ENCODE data around the gene TTBK1. TPM values are rescaled to one million over a fixed set of nuclear protein-coding genes. Genes with fewer than 3 reads are reported as not detected.

Gene TTBK1
- total RNA-seq, 4 donors from 2014 or later: 0.06 to 0.14 TPM; not detected in 2

GRCh38 chr6:43282636-43283513, 39.6 kb downstream of the TTBK1 start:
- intact Hi-C loops (cut with DNase I; ENCODE audit: low total_unique reads): no loop called here
- H3K27ac ChIP-seq: no peak overlapping the region
- H3K9me3 ChIP-seq: no peaks in the 10 kb centered on the region
- TF ChIP-seq, protein P1, sequence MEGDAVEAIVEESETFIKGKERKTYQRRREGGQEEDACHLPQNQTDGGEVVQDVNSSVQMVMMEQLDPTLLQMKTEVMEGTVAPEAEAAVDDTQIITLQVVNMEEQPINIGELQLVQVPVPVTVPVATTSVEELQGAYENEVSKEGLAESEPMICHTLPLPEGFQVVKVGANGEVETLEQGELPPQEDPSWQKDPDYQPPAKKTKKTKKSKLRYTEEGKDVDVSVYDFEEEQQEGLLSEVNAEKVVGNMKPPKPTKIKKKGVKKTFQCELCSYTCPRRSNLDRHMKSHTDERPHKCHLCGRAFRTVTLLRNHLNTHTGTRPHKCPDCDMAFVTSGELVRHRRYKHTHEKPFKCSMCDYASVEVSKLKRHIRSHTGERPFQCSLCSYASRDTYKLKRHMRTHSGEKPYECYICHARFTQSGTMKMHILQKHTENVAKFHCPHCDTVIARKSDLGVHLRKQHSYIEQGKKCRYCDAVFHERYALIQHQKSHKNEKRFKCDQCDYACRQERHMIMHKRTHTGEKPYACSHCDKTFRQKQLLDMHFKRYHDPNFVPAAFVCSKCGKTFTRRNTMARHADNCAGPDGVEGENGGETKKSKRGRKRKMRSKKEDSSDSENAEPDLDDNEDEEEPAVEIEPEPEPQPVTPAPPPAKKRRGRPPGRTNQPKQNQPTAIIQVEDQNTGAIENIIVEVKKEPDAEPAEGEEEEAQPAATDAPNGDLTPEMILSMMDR (IDR thresholded peaks at IDR 0.05): no peak
- TF ChIP-seq POLR2A (IDR thresholded peaks at IDR 0.05): no peak
- no peaks in the 10 kb centered on the region for H3K4me1 ChIP-seq
- no peak overlapping the region for H3K4me3 ChIP-seq
- DNase-seq: no peak
- H3K27me3 ChIP-seq: no peaks in the 10 kb centered on the region
- no peaks in the 10 kb centered on the region for H3K36me3 ChIP-seq

DNA sequence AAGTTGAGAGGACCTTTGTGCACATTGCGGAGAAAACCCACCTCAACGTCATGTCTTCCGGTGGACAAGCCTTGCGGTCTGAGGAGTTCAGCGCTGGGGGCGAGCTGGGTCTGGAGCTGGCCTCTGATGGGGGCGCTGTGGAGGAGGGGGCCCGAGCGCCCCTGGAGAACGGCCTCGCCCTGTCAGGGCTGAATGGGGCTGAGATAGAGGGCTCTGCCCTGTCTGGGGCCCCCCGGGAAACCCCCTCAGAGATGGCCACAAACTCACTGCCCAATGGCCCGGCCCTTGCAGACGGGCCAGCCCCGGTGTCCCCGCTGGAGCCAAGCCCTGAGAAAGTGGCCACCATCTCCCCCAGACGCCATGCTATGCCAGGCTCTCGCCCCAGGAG, 40.2 kb downstream of the TTBK1 start:
- Histone ChIP-seq H3K36me3 (no peaks in the 10 kb centered on the region), H3K9me3 (no peaks in the 10 kb centered on the region), H3K27ac (no peak overlapping the region), H3K4me3 (no peak overlapping the region), H3K27me3 (no peaks in the 10 kb centered on the region), H3K4me1 (no peaks in the 10 kb centered on the region)
- intact Hi-C loops (cut with DNase I; ENCODE audit: low total_unique reads): no loop called here
- no peak for TF ChIP-seq POLR2A (IDR thresholded peaks at IDR 0.05)
- TF ChIP-seq, protein P1 (IDR thresholded peaks at IDR 0.05): no peak
- no peak for DNase-seq

- no peaks in the 10 kb centered on the region for H3K27me3 ChIP-seq
- H3K9me3 ChIP-seq: no peaks in the 10 kb centered on the region
- TF ChIP-seq, protein P1 (IDR thresholded peaks at IDR 0.05): no peak
- TF ChIP-seq POLR2A (IDR thresholded peaks at IDR 0.05): no peak
- DNase-seq: no peak
- intact Hi-C loops (cut with DNase I; ENCODE audit: low total_unique reads): no loop called here
- H3K4me1 ChIP-seq: no peaks in the 10 kb centered on the region
- H3K27ac ChIP-seq: no peak overlapping the region
- no peaks in the 10 kb centered on the region for H3K36me3 ChIP-seq
- H3K4me3 ChIP-seq: no peak overlapping the region
Measured at GRCh38 chr6:43283905-43284304, 40.6 kb downstream of the TTBK1 start.

- Histone ChIP-seq H3K27me3 (no peaks in the 10 kb centered on the region), H3K4me1 (no peaks in the 10 kb centered on the region), H3K9me3 (no peaks in the 10 kb centered on the region), H3K27ac (no peak overlapping the region), H3K4me3 (no peak overlapping the region), H3K36me3 (no peaks in the 10 kb centered on the region)
- no peak for TF ChIP-seq POLR2A (IDR thresholded peaks at IDR 0.05)
- TF ChIP-seq, protein P1 (IDR thresholded peaks at IDR 0.05): no peak
- DNase-seq: no peak
- intact Hi-C loops (cut with DNase I; ENCODE audit: low total_unique reads): no loop called here
Measured at GRCh38 chr6:43284991-43285781, 41.9 kb downstream of the TTBK1 start.

DNA sequence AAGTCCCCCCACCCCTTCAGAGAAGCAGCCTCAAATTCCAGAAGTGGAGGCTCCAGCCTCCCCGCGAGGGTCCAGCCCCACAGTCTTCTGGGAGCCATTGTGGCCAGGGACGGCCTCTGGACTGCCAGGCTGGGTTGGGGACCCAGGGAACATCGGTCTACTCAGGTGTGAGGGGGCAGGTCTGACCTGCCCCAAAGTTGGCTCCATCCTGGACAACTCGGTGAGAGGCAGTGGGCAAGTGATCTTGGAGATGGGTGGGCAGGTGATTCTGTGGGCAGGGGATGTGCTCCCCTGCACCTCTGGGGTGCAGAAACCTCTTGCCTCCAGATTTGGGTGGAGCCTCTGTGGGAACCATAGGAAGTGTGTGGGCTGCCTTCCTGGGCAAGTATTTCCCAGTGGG, 42.6 kb downstream of the TTBK1 start:
- Histone ChIP-seq H3K27me3 (no peaks in the 10 kb centered on the region), H3K4me1 (no peaks in the 10 kb centered on the region), H3K27ac (no peak overlapping the region), H3K9me3 (no peaks in the 10 kb centered on the region), H3K36me3 (no peaks in the 10 kb centered on the region), H3K4me3 (no peak overlapping the region)
- TF ChIP-seq, protein P1 (IDR thresholded peaks at IDR 0.05): no peak
- TF ChIP-seq POLR2A (IDR thresholded peaks at IDR 0.05): no peak
- DNase-seq: no peak
- intact Hi-C loops (cut with DNase I; ENCODE audit: low total_unique reads): no loop called here
